Raji (cell line): ENCODE measurements around the gene CASP5.

Experiments
- POLR2A ChIP-seq: IDR thresholded peaks from 2 replicates; pipeline ENCODE4 v1.6.1; 2011; ENCODE audit warnings: low read depth, low read length, control low read depth; ENCODE audit not compliant: insufficient read depth

The CASP5 gene

DNA sequence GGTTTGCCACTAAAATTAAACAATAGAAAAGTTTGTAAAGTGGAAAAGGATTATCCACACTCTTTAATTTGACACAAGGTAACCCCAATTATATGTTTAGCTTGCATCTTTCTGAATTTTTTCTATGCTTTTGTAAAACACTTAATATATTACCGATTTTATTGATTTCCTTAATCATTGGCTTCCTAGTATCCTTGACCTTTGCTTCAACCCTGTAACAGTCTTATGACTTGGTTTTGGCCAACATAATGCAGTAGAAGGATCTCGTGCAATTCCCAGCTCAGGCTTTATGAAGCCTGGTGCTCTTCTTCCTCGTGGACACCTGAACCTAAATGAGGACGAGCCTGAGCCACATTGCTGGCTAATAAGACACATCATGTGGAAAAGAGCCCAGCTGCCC is 31.0 kb downstream of the CASP5 start:
- no peak for TF ChIP-seq POLR2A

DNA sequence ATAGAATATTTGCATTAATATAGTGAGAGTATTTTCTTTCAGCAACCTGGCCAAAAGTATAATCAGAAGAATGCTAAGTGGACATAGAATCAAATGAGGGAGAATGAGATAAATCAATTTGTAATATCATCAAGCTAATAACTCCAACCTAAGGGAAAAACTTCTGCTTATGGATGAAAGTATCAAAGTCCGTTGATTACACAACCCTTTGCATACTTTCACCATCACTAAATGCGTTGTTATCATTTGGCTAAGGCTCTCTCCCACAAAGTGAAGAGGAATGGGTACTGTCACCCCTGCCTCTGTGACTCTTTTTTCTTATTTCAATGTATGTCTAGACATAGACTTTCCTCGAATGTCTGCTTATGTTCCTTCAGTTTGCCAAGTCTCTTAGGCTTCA is 38.2 kb downstream of the CASP5 start:
- no peak for TF ChIP-seq POLR2A

DNA sequence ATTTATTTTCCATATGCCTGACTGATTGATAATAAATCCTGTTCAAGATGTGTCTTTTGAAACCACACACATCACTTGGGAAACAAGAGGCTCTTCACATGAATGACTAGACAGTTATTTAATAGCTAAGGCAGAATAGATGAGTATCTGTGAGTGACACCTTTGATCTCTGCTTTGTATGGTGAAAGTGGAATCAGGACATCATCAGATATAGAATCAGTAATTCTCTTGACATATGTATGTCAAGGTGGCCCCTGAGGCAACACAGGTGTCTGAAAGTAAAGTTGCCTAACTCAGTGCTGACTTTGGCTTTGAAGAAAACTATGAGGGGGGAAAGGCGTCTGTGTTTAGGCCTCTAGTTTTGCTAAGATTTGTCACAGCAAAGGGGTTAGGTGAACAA is 43.1 kb downstream of the CASP5 start:
- no peak for TF ChIP-seq POLR2A

- no peak for TF ChIP-seq POLR2A
Observed at GRCh38 chr11:104973616-104974015, 49.4 kb downstream of the CASP5 start.

DNA sequence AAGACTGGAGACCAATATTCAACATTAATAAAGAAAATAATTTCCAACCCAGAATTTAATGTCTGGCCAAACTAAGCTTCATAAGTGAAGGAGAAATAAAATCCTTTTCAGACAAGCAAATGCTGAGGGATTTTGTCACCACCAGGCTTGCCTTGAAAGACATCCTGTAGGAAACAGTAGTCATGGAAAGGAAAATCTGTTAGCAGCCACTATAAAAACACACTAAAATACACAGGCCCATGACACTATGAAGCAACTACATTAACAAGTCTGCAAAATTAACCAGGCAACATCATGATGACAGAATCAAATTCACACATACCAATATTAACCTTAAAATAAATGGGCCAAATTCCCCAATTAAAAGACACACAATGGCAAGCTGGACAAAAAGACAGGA is 52.2 kb downstream of the CASP5 start:
- TF ChIP-seq POLR2A: no peak

DNA sequence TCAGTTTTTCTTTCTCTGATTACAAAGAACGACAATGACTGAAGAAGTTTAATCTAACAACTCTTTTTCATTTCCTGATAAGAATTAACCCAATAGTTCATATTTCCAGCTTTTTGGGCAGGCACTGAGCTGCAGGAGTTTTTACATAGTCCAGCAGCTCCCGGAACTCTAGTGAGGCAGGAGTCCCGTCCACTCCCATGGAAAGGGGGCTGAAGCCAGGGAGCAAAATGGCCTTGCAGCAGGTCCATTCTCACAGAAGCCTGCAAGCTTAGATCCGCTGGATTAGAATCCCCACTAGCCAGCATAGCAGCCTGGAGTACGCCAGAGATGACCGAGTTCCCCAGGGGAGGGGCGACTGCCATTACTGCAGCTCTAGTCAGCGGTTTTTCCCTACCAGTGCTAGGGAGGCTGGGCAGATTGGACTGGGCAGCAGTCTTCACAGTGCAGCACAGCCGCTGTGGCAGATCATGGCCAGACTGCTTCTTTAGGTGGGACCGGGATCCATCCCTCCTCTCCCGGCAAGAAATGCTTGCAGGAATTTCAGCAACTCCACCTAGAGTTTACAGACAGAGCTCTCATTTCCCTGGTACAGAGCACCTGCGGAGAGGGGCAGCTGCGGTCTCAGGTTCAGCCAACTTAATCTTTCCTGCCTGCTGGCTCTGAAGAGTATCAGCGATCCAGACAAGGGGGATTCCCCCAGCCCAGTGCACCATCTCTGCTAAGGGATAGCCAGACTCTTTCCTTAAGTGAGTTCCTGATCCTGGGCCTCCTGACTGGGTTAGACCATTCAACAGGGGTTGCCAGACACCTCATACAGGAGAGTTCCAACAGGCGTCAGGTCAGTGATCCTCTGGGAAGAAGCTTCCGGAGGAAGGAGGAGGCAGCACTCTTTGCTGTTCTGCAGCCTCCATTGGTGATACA is 53.9 kb downstream of the CASP5 start:
- TF ChIP-seq POLR2A: no peak

DNA sequence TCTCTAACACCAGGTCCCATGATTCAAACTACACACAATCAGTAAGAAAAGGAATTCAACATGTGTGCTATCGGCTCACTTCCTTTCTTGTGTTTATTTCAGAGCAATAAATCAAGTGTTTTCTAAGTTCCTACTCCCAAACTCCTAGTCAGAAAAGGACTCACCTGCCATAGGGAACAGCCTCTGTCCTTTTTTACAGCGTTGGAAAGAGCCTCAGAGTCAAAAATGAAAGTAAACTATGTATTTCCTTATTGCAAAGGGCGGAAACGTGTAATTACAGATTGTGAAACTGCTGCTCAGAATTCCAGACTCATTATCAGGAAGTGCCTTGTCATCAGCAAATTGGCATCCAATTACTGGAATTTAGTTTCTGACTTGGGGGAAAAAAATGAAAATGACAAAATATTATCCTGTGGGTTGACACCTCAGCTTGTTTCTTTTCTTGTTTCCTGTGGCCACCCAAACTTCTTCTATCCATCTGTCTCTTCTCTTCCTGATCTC is 54.6 kb downstream of the CASP5 start, which contains the start of gene CASP4:
Gene CASP4 (minus strand): TSS at position 220 of the 501 bp plus-strand sequence. CDS start 49 bp downstream, at position 171.
- TF ChIP-seq POLR2A: no peak

DNA sequence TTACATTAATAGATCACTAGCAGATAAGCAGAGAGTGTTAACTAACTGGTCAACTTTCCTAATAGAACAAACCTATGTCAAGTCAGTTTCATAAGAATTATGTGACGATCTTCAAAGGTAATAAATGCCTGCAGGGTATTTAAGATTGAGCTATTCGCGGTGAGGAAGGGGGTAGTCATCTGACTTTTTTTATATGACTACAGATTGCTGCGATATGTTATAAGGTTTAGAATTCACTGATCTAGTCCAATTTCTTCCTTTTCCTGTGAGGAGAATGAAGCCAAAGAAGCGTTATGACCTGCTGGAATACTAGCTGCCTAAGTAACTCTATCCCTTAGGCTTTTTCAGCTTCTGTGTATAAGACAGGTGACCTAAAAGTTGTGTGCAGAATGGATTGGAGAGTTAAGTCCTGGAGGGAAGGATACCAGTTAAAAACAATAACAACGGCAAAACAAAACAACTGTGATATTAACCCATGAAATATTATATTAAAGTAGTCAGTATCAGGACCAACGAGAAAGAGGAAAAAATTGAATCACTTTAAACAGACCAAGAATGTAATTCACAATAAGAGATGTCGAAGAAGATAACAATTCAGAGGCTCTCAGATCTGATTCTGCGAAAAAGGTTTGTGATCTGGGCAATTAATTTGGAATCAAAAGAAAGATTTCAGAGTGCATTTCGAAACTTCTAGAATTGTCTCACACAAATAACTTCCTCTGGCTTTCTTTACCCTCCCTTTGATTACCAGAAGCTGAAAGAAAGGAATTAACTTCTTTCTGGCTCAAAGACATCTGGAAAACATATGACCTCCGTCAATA is 55.2 kb downstream of the CASP5 start:
- TF ChIP-seq POLR2A: no peak

- TF ChIP-seq POLR2A: no peak
Observed at GRCh38 chr11:104965735-104966134, 57.2 kb downstream of the CASP5 start.

DNA sequence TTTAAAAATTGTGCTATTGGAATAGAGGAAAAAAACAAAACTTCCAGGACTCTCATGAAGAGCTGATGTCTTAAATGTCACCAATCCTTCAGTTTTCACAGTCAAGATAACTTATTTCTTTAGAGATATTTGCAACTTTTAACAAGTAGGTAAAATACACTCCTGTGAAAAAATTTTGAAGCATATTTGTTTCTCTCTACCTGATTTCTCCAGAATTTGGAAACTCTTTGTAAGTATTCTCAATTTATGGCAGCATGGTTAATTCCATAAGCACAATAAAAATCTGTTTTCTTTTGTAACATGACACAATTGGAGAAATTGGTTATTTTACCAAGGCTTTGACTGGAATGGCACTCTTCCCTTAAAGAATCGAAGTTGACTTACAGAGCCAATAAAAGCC is 58.7 kb downstream of the CASP5 start:
- TF ChIP-seq POLR2A: no peak

DNA sequence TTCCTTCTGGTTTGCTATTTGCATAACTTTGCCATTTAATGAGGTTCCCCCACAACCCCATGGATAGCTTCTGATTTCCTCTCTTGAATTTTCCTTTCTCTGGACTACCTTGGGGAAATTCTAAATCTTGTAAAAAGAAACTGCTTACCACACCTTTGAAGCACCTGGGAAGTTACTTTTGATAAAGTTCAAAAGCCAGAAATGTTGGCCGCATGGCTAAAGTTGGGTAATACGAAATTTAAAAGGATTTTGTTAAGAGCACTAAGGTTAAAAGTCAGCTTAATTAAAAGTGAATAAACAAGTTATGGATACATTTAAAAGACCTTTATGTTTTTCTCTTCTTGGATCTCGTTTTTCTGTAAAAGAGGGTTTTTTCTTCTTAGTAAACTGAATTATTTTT is 60.1 kb downstream of the CASP5 start:
- no peak for TF ChIP-seq POLR2A

GRCh38 chr11:104957280-104957679 is 65.7 kb downstream of the CASP5 start:
- no peak for TF ChIP-seq POLR2A

- no peak for TF ChIP-seq POLR2A
Observed at GRCh38 chr11:104956528-104956927, 66.4 kb downstream of the CASP5 start.

- no peak for TF ChIP-seq POLR2A
Observed at GRCh38 chr11:104946907-104947306, 76.1 kb downstream of the CASP5 start.
